GM19035 (cell line): ENCODE results near the gene PFDN6.
A peak's percentile ranks its signal among the peaks of the same experiment; 100 is the strongest.
"Not testable (repeated sequence)": the region's sequence is repeated elsewhere in the genome, so short reads cannot be mapped to it uniquely, and the experiment has no call there.

Experiments used
- ATAC-seq: cut with Tn5 transposase; IDR thresholded peaks from one replicate; pipeline ENCODE4 v1.9.1; 2021; ENCODE audit not compliant: unreplicated experiment

Gene PFDN6

GRCh38 chr6:33288921-33289783 is at the start of gene PFDN6, which contains the start of gene WDR46:
PFDN6 (plus strand) TSS chr6:33289601; CDS start chr6:33289857, 256 bp downstream.
WDR46 (minus strand) TSS chr6:33289239; CDS start chr6:33289170, 69 bp downstream.
- peak; percentile 90 for ATAC-seq

GRCh38 chr6:33241968-33242367 is 47.4 kb upstream of the PFDN6 start:
- ATAC-seq: no peak

- ATAC-seq: no peak
These were observed 45.9 kb upstream of the PFDN6 start for GRCh38 chr6:33243476-33243875.

GRCh38 chr6:33247977-33248642 is 41.3 kb upstream of the PFDN6 start:
- ATAC-seq: no peak

- ATAC-seq: no peak
These were observed 40.8 kb upstream of the PFDN6 start for GRCh38 chr6:33248643-33248931.

GRCh38 chr6:33248932-33249731 is 40.3 kb upstream of the PFDN6 start:
- ATAC-seq: peak; percentile 89

- no peak for ATAC-seq
These were observed 39.4 kb upstream of the PFDN6 start for GRCh38 chr6:33249732-33250630.

GRCh38 chr6:33250731-33251130 is 38.7 kb upstream of the PFDN6 start:
- no peak for ATAC-seq

GRCh38 chr6:33251395-33252012 is 37.9 kb upstream of the PFDN6 start:
- no peak for ATAC-seq

GRCh38 chr6:33252759-33253158 is 36.6 kb upstream of the PFDN6 start:
- no peak for ATAC-seq

GRCh38 chr6:33254591-33254990 is 34.8 kb upstream of the PFDN6 start:
- no peak for ATAC-seq

GRCh38 chr6:33259032-33259431 is 30.4 kb upstream of the PFDN6 start:
- no peak for ATAC-seq

- not testable (repeated sequence) for ATAC-seq
These were observed 26.9 kb upstream of the PFDN6 start for GRCh38 chr6:33262490-33262889.

GRCh38 chr6:33264015-33264414 is 25.4 kb upstream of the PFDN6 start:
- ATAC-seq: no peak

GRCh38 chr6:33271117-33271467 is 18.3 kb upstream of the PFDN6 start:
- ATAC-seq: no peak

GRCh38 chr6:33271468-33272274 is 17.7 kb upstream of the PFDN6 start, which contains the start of the genes RPS18 and VPS52:
RPS18 (plus strand) TSS chr6:33272075; CDS start chr6:33272120, 45 bp downstream.
VPS52 (minus strand) TSS chr6:33271876; CDS start chr6:33271675, 201 bp downstream.
- peak; percentile 86 for ATAC-seq

- ATAC-seq: peak; percentile 18
These were observed 16.9 kb upstream of the PFDN6 start for GRCh38 chr6:33272275-33273128.
